GM20000 (cell line): ENCODE measurements around the gene NRP2.

Experiments
- DNase-seq: peaks from one replicate; pipeline ENCODE4 v3.0.0; 2012; ENCODE audit warnings: low spot score
- CTCF ChIP-seq: IDR thresholded peaks from 2 replicates; pipeline ENCODE4 v1.5.1; 2012; ENCODE audit warnings: mild to moderate bottlenecking, control low read depth; ENCODE audit errors: extremely low read depth, missing control alignments

The NRP2 gene

DNA sequence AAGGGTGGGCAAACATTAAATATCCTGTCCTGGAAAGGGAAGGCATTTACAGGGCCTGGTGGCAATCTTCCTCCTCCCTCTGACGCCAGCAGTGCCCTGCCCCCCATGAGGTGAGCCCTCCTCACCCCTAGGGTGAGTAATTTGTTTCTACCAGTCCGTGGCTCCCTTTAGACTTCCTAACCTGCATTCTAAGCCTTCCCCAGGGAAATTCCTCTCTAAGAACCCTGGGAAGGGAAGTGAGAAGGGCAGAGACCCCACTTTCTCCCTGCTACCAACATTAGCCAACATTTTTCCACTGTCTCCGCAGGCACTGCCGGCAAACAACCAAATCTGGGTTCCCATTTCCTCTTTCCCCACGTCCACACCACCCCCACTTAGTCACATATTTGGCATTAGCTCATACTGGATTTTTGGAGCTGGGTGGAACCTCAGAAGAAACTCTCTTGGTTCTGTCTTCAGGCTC, 69.3 kb downstream of the NRP2 start:
- no peak for DNase-seq
- no peak for TF ChIP-seq CTCF

GRCh38 chr2:205752296-205752820, 70.1 kb downstream of the NRP2 start:
- no peak for DNase-seq
- TF ChIP-seq CTCF, result no peak

GRCh38 chr2:205752924-205753323, 70.6 kb downstream of the NRP2 start:
- TF ChIP-seq CTCF, result no peak
- DNase-seq, result no peak

- TF ChIP-seq CTCF, result no peak
- no peak for DNase-seq
Observed at GRCh38 chr2:205754285-205754923, 72.1 kb downstream of the NRP2 start.

GRCh38 chr2:205754924-205755321, 72.6 kb downstream of the NRP2 start:
- no peak for TF ChIP-seq CTCF
- no peak for DNase-seq

DNA sequence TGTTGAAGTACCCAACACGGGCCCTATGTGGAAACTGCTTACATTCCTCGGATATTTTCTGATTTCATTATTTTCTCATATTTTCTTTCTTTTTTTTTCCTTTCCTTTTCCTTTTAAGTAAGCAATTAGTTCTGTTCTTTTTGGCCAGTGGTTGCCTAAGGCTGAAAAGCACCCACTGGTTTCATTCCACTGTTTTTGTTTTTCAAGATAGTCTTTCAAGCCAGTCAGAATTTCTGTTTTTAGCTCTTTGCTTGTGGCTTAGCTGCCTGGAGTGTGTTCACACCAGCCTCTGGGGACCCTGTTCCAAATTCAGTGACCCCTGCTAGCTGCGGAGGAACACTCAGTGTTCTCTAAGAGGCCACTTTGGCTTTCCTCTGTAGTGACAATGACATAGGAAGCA, 73.6 kb downstream of the NRP2 start:
- DNase-seq, result no peak
- TF ChIP-seq CTCF, result no peak

GRCh38 chr2:205757271-205757670, 75.0 kb downstream of the NRP2 start:
- no peak for DNase-seq
- no peak for TF ChIP-seq CTCF
